GM19372 (cell line): ENCODE data around the gene IKZF5.
A peak's percentile ranks its signal among the peaks of the same experiment; 100 is the strongest.

Experiments used
- ATAC-seq: cut with Tn5 transposase; IDR thresholded peaks from one replicate; pipeline ENCODE4 v1.9.1; 2021; ENCODE audit warnings: mild to moderate bottlenecking, low read depth, moderate library complexity; ENCODE audit not compliant: unreplicated experiment

IKZF5 gene

GRCh38 chr10:123016228-123016627, 7.6 kb upstream of the IKZF5 start:
- no peak for ATAC-seq

GRCh38 chr10:123014772-123015171, 6.2 kb upstream of the IKZF5 start:
- ATAC-seq: no peak

GRCh38 chr10:123013456-123014419, 5.1 kb upstream of the IKZF5 start:
- no peak for ATAC-seq

GRCh38 chr10:123011987-123012386, 3.4 kb upstream of the IKZF5 start:
- ATAC-seq: no peak

- ATAC-seq: peak; percentile 27
Measured at GRCh38 chr10:123009105-123009820, 668 bp upstream of the IKZF5 start.

GRCh38 chr10:123007558-123008354, 839 bp downstream of the IKZF5 start:
- peak; percentile 38 for ATAC-seq

GRCh38 chr10:123004298-123004697, 4.3 kb downstream of the IKZF5 start:
- no peak for ATAC-seq

GRCh38 chr10:123001370-123001769, 7.2 kb downstream of the IKZF5 start:
- no peak for ATAC-seq

- no peak for ATAC-seq
Measured at GRCh38 chr10:123000155-123000554, 8.4 kb downstream of the IKZF5 start.

- no peak for ATAC-seq
Measured at GRCh38 chr10:122999347-122999746, 9.2 kb downstream of the IKZF5 start.

GRCh38 chr10:122998934-122999333, 9.7 kb downstream of the IKZF5 start:
- ATAC-seq: no peak

- no peak for ATAC-seq
Measured at GRCh38 chr10:122998360-122998917, 10.2 kb downstream of the IKZF5 start.

- ATAC-seq: no peak
Measured at GRCh38 chr10:122997864-122998263, 10.7 kb downstream of the IKZF5 start.

GRCh38 chr10:122995936-122996335, 12.7 kb downstream of the IKZF5 start:
- no peak for ATAC-seq

GRCh38 chr10:122993797-122994336, 14.7 kb downstream of the IKZF5 start:
- ATAC-seq: no peak

GRCh38 chr10:122992031-122992585, 16.5 kb downstream of the IKZF5 start:
- ATAC-seq: no peak

GRCh38 chr10:122990278-122990677, 18.3 kb downstream of the IKZF5 start:
- ATAC-seq: no peak

- no peak for ATAC-seq
Measured at GRCh38 chr10:122988501-122988900, 20.1 kb downstream of the IKZF5 start.

GRCh38 chr10:122986335-122986734, 22.3 kb downstream of the IKZF5 start:
- no peak for ATAC-seq

GRCh38 chr10:122984708-122985107, 23.9 kb downstream of the IKZF5 start:
- no peak for ATAC-seq
